Spleen (tissue), 7 donors: ENCODE measurements around the gene OLFM4.

Source experiments
- CTCF ChIP-seq, 11 experiments: fragments of 200-600 bp in 7 of 11; fragments of 450-650 bp in 4 of 11; sonication (generic) in 4 of 11; IDR thresholded peaks in 8 of 11; conservative IDR thresholded peaks in 3 of 11; 1 replicate in 7 of 11; 2 replicates in 4 of 11; pipeline versions ENCODE4 v1.4.0 to v1.8.0; 2016 to 2021; ENCODE audit warnings: antibody characterized with exemption in 11 of 11, inconsistent platforms in 4 of 11, mild to moderate bottlenecking in 1 of 11
- POLR2A ChIP-seq, 3 donors: fragments of 450-650 bp; IDR thresholded peaks; one replicate each; pipeline ENCODE4 v1.5.1; 2017; ENCODE audit warnings: antibody characterized with exemption in 3 of 3, mild to moderate bottlenecking in 1 of 3
- POLR2AphosphoS5 ChIP-seq, 3 donors: sonication (generic); formaldehyde crosslinking; IDR thresholded peaks; one replicate each; pipeline ENCODE4 v1.5.1; 2017; ENCODE audit warnings: antibody characterized with exemption in 3 of 3
- donor health status: DM: no; HTN: no; CAD: no; lungs with moderate emphysema.
- donor health status: DM: no; HTN: no; CAD: no.
- donor health status: DM: no; HTN: no; CAD: no.

DNA sequence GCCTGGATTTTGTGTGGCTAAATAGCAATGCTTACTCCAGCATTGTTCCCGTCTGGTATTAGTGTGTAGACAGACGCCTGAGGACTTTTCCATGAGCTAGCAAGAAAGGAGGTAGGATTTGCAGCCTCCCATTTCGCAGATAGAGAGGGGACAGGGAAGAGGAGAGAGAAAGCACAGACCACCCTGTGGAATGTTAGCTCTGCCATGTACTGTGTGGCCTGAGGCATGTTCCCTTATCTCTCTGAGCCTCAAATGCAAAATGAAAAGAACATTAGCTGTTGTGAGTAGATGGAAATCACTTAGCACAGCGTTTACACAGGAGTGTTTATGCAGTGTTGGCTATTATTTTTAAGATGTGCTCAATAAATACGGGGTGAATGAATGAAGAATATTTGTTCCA, 45.5 kb downstream of the OLFM4 start:
- no peak for TF ChIP-seq CTCF (IDR thresholded peaks at IDR 0.05 in 8 of 11, conservative IDR thresholded peaks at IDR 0.05 in 3 of 11)
- no peak for TF ChIP-seq POLR2AphosphoS5 (IDR thresholded peaks at IDR 0.05)
- no peak for TF ChIP-seq POLR2A (IDR thresholded peaks at IDR 0.05)
